DMS 273 treated with DMSO at 0.1 percent for 48 hours (cell line): ENCODE results near the gene AAGAB.
"Not testable (repeated sequence)": the region's sequence is repeated elsewhere in the genome, so short reads cannot be mapped to it uniquely, and the experiment has no call there.

Source experiments
- DNase-seq: peaks from one replicate; lab custom pipeline; 2025; lab: John Stamatoyannopoulos, UW

The AAGAB gene

GRCh38 chr15:67171471-67171870 lies 83.0 kb downstream of the AAGAB start:
- no peak for DNase-seq

- no peak for DNase-seq
Observed at GRCh38 chr15:67170143-67170925, 84.1 kb downstream of the AAGAB start.

- DNase-seq: no peak
Observed at GRCh38 chr15:67168694-67169093, 85.8 kb downstream of the AAGAB start.

GRCh38 chr15:67167091-67167490 lies 87.4 kb downstream of the AAGAB start:
- DNase-seq: no peak

GRCh38 chr15:67166280-67167009 lies 88.0 kb downstream of the AAGAB start:
- DNase-seq: no peak

GRCh38 chr15:67165254-67166253 lies 88.9 kb downstream of the AAGAB start:
- no peak for DNase-seq

GRCh38 chr15:67164811-67165253 lies 89.6 kb downstream of the AAGAB start:
- DNase-seq: no peak

- DNase-seq: no peak
Observed at GRCh38 chr15:67164401-67164791, 90.1 kb downstream of the AAGAB start.

GRCh38 chr15:67163180-67163579 lies 91.3 kb downstream of the AAGAB start:
- DNase-seq: no peak

- DNase-seq: no peak
Observed at GRCh38 chr15:67161881-67162280, 92.6 kb downstream of the AAGAB start.

- no peak for DNase-seq
Observed at GRCh38 chr15:67161412-67161811, 93.0 kb downstream of the AAGAB start.

GRCh38 chr15:67158367-67158766 lies 96.1 kb downstream of the AAGAB start:
- DNase-seq: no peak

- no peak for DNase-seq
Observed at GRCh38 chr15:67157521-67158252, 96.8 kb downstream of the AAGAB start.

- DNase-seq: no peak
Observed at GRCh38 chr15:67156834-67157233, 97.6 kb downstream of the AAGAB start.

GRCh38 chr15:67156426-67156825 lies 98.0 kb downstream of the AAGAB start:
- DNase-seq: no peak

GRCh38 chr15:67154249-67154648 lies 100.2 kb downstream of the AAGAB start:
- no peak for DNase-seq

GRCh38 chr15:67153044-67153443 lies 101.4 kb downstream of the AAGAB start:
- DNase-seq: not testable (repeated sequence)

GRCh38 chr15:67152429-67152828 lies 102.0 kb downstream of the AAGAB start:
- DNase-seq: no peak
